ENCODE results near the gene EXOC2.

DNA sequence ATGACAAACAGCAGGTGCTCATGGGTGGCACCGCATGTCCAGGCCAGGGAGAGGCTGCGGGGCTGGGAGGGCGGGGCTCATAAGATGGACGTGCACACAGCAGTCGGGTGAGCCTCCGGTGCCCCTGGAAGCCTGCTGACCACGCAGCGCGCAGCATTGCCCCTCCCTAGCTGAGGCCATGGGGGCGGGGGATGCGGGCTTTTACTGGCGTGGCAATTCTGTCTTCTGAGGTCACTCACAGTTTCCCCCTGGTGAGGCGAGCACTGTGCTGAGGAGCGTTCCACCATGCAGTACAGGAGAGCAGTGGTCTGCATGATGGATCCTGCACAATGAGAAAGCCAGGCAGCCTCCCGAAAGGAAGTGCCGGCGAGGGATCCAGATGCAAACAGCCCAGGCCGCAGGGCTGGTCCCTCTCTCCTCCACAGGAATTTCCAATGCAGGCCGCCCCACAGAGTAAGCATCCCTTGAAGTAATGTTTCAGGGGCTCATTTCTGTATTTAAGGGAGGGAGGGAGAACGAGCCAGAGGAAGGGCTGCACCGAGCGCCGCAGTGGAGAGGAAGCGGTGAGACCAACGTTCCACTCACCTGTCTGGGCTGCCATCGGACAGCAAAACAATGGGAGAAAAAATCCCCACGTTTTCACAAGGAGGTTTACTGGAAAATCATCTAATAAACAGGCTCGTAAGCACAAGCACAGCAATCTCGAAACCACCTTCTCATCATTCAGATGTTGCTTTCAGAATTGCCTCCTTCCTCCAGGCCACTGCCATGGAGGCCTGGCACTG lies 245.4 kb downstream of the EXOC2 start:
- TF ChIP-seq, protein P1, sequence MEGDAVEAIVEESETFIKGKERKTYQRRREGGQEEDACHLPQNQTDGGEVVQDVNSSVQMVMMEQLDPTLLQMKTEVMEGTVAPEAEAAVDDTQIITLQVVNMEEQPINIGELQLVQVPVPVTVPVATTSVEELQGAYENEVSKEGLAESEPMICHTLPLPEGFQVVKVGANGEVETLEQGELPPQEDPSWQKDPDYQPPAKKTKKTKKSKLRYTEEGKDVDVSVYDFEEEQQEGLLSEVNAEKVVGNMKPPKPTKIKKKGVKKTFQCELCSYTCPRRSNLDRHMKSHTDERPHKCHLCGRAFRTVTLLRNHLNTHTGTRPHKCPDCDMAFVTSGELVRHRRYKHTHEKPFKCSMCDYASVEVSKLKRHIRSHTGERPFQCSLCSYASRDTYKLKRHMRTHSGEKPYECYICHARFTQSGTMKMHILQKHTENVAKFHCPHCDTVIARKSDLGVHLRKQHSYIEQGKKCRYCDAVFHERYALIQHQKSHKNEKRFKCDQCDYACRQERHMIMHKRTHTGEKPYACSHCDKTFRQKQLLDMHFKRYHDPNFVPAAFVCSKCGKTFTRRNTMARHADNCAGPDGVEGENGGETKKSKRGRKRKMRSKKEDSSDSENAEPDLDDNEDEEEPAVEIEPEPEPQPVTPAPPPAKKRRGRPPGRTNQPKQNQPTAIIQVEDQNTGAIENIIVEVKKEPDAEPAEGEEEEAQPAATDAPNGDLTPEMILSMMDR (IDR thresholded peaks at IDR 0.05; ENCODE audit: borderline replicate concordance, extremely low read depth, low read length, poor library complexity, severe bottlenecking), result no peak
- TF ChIP-seq EZH2 (IDR thresholded peaks at IDR 0.05; ENCODE audit: borderline replicate concordance, low read depth, low read length, severe bottlenecking), result no peak
